Stimulated activated CD4-positive, alpha-beta T cell treated with anti-CD3 and anti-CD28 coated beads, TNF-alpha, amount 100 ng/mL, for 1 hour (primary cell): ENCODE measurements around the gene ENOX2.
"Not testable (repeated sequence)": the region's sequence is repeated elsewhere in the genome, so short reads cannot be mapped to it uniquely, and the experiment has no call there.

Experiments
- DNase-seq, 3 donors: peaks; one replicate each; pipeline ENCODE4 v3.0.0-alpha.2; 2020; ENCODE audit warnings: low read depth in 3 of 3, low spot score in 1 of 3

Gene ENOX2

DNA sequence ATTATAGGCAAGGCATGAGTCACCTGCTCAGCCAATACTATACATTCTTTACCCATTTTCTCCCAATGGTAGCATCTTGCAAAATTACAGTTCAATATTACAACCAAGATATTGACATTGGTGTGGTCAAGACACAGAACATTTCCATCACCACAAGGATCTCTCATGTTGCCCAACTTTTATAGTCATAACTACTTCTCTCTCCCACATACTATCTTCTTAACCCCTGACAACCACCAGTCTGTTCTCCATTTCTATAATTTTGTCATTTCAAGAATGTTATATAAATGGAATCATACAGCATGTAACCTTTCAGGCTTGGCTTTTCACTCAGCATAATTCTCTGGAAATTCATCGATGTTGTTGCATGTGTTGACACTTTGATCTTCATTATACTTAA lies 144.9 kb downstream of the ENOX2 start:
- no peak for DNase-seq

DNA sequence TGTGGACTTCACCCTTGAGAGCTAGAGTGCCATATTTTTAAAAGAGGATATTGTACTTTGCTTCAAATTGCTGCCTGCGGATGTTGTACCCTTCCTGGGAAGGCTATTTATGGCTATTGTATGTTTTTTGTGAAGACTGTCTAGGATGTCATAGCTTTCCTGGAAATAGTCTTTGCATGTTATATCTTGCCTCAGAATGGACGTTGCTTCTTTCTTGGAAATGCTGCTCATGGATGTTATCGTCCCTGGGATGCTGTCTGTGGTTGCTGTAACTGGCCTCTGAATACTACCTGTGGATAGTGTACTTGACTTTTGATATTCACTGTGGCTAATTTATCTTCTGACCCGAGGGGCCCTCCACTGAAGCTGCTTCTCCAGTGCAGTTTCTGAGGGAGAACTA lies 146.8 kb downstream of the ENOX2 start:
- no peak for DNase-seq

DNA sequence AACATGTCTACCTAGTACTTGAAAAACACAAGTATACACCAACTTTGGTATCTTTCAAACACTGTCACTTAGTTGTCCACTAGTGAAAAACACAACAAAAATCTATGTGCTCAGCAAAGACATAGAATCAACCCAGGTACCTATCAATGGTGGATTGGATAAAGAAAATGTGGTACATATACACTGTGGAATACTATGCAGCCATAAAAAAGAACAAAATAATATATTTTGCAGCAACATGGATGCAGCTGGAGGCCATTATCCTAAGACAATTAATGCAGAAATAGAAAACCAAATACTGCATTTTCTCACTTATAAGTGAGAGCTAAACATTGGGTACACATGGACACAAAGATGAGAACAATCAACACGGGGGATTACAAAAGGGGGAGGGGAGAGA lies 148.7 kb downstream of the ENOX2 start:
- no peak for DNase-seq

- no peak for DNase-seq
Measured at GRCh38 chrX:130746709-130747342, 156.2 kb downstream of the ENOX2 start.

GRCh38 chrX:130746077-130746476 lies 156.9 kb downstream of the ENOX2 start:
- no peak for DNase-seq

DNA sequence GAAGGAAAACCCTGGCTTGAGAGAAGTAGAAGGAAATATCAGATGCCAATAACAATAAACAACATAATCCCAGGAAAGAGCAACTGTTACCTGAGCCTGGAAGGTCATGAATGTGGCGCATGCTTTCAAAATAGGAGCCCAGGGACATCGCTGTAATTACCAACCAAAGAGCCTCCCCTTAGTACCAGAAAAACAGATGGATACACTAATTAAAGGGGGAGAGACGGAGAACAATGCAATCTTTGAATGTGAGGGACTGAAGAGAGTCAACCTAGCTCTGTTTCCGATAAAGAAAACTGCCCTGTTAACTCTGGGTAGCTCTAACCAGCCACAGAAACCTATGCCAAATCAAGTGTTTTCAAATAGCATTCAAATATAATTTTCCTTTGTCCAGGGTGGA lies 161.4 kb downstream of the ENOX2 start:
- no peak for DNase-seq

DNA sequence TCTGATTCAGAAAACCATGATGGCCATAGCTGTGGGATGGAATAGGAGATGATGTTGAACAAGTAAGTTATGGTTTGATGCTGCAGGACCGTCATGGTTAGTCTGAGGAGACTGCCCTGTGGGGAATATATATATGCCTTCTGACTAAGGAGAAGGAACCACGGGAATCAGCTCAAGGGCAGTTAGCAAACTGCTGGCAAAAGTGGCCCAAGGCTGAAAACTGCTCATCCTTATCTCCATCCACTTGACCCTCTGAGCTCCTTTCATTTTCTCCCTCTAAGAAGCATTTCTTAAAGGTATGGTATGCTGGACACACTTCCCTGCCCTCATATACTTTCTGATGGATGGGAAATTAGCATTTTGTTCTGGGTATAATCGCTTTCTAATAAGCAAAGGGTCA lies 161.9 kb downstream of the ENOX2 start:
- DNase-seq, result no peak

DNA sequence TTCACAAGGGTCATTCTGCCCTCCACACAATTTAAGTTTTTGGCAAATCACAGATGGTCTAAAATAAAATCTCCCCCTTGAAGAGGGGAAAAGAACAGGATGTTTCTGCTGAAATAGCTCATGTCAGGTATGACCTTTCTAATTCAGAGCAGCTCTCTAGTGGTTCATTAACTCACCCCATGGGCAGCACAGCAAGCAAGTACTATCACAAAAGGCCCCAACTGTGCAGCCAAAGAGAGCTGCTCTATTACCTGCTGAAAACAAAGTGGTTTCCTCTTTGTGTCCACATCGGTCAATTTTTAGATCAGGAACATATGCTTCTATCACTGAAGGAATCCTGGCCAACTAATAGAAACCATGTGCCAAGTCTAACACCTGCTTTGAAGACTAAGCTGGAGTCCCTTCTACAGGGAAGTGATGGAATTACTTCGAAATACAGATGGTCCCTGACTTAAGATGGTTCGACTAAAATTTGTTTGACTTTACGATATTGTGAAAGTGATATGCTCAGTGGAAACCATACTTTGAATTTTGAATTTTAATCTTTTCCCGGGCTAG lies 164.3 kb downstream of the ENOX2 start:
- no peak for DNase-seq

DNA sequence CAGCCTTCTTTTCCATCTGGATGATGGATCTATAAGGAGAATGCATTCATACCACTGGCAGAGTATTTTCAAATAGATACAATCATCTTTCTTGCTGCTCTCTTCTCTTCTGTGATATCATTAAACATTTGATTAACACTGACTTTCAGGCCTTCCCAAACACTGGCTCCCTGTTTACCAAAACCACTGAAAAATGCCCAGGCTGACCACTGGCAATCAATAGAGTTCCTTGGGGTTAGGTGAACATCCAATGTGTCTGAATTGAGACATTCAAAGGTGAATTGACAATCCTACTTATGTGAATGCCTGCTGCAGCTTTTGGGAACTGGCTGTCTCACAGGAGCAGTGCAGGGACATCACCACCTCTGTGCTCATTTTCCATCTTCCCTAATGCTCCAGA lies 168.3 kb downstream of the ENOX2 start:
- DNase-seq, result no peak

GRCh38 chrX:130728208-130728607 lies 174.8 kb downstream of the ENOX2 start:
- DNase-seq, result no peak

GRCh38 chrX:130726661-130727060 lies 176.3 kb downstream of the ENOX2 start:
- no peak for DNase-seq

DNA sequence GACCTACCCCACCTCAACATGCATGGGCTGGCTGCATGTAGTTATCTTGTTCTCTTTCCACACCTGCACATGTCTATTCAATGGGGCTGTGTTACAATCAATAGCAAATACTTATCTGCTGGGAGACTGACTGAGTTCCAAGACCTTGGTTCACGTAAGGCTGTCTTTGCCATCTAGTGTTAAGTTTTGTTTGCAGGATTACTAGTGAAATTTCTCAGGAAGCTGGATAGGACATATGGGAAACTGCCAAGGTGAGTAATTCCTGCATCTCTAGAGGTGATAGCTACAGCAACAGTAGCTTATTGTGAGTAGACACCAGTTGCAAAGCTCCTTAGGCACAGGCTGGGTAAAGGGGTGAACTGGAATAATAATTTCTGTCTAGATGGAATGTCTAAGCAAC lies 177.5 kb downstream of the ENOX2 start:
- no peak for DNase-seq

DNA sequence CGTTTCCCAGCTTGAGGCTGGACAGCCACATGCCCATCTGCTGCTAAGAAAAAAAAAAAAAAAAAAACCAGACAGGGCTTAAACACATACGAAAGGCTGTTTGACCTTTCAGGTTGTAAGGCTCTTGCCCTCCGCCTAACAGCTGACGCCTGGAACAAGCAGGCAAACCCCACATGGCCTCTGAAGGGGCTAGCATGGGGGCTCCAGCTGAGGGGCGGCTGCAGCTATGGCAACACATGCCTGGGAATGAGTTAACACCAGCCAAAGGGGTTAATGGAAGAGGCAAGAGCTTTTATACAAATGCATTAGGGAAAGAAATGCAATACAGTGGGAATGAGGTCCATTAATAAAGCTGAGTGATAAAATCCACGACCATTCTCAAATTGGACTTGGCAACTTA lies 183.6 kb downstream of the ENOX2 start:
- no peak for DNase-seq

DNA sequence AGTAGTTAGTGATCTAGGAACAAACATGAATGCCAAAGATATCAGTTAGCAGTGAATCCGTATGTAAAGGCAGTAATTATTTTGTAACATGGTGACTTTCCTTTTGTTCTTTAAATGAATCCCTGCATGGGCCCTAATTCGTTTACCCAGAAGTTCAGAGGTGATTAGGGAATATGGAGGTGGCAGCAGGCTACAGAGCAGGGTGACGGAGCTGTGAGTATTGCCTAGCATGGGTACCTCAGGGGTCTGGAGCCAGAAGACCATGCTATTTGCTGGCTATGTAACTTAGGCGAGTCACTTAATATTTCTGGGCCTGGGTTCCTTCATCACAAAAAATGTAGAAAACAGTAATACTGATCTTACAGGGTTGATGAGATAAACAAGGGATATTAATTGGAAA lies 184.9 kb downstream of the ENOX2 start:
- no peak for DNase-seq

DNA sequence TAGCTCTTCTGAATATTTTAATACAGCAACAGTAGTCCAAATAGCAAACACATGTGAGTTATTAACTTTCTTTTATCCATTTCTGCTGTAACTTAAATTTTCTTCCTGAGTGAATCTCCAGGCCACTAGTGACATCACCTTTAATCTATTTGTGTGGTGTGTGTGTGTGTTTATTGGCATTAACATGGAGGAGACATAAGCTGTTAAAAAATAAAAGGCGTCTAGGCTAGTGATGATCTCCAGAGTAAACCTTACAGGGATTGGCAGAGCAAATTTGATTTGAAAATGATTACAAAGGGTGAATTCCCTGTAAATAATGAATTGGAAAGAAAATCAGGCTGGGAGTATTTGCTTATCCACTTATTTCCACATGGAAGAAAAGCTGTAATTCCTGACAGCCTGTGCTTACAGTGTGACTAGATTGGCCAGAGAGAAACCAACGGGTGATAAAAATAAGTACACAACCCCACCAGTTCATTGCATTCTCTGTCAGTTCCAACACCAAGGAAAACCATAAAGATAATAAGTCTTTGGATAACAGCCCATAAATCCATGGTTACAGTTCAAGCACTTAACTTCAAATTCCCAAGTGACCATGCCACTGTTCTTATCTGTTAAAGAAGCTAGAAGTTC lies 186.1 kb downstream of the ENOX2 start:
- no peak for DNase-seq

GRCh38 chrX:130716346-130716745 lies 186.7 kb downstream of the ENOX2 start:
- no peak for DNase-seq

DNA sequence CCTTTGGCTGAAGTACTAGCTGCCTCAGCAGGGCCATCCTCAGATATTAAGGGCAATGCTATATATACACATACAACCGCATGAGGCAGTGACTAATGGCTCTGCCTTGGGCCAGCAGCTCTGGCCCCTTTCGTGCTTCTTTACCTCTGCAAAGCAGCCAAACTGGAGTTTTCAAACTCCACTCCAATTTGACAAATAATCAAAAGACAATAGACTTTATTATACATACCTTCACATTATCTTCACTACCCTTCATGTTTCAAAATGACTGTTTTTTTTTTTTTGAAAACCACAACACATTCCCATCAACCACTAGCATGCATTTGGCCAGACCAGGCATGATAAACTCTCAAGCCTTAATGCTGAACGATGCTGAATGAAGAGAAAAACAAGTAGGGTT lies 187.7 kb downstream of the ENOX2 start:
- no peak for DNase-seq

- no peak for DNase-seq
Measured at GRCh38 chrX:130714665-130715064, 188.3 kb downstream of the ENOX2 start.

GRCh38 chrX:130714135-130714534 lies 188.9 kb downstream of the ENOX2 start:
- no peak for DNase-seq

GRCh38 chrX:130709178-130709577 lies 193.8 kb downstream of the ENOX2 start:
- DNase-seq, result not testable (repeated sequence)

GRCh38 chrX:130705591-130705990 lies 197.4 kb downstream of the ENOX2 start:
- DNase-seq, result no peak

DNA sequence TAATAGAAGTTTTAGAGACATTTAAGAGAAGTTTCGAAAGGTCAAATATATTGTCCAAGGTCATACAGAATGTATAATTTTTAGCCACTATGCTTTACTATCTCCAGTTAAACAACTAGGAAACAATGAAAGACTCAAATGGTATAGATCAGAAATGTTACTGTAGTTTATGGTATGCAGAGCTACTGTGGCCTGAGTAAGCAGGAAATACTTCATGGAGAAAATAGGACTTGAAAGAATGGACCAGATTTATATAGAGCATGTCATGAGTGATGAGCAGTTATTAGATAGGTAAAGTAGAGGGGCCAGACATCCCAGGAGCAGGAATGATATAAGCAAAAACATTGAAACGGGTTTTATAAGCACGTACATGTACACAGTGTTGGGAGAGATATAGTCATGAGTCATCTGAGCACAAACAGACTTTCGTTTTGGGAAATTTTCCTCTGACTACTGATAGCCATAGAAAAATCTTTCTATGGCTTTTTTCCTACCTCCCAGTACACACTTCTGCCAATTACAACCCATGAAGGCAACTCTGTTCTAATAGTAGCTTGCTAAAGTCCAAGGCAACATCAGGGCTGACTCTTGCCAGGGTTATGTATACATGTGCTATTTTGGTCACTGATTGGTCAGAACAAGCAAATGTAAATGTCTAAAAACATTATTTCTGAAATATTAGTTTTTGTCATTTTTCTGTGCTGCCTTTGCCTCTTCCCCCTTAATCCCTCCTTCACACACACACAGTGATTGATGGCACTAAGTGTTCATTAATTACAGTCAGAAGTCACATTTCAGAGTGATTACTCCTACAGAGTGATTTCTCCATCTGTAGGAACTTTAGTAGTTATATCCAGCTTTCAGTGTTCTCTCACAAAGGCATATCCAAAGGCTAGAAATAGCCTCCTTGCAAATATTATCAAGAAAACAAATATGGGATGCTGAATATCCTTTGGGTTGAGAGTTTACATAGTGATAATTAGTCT lies 198.7 kb downstream of the ENOX2 start:
- no peak for DNase-seq
